Measurements from ENCODE around the gene C9orf78.
A peak's percentile ranks its signal among the peaks of the same experiment; 100 is the strongest.
"Not testable (repeated sequence)": the region's sequence is repeated elsewhere in the genome, so short reads cannot be mapped to it uniquely, and the experiment has no call there.

Gene C9orf78

GRCh38 chr9:129809346-129809745, 25.7 kb downstream of the C9orf78 start:
- no peak for DNase-seq

GRCh38 chr9:129806061-129806460, 29.0 kb downstream of the C9orf78 start:
- no peak for DNase-seq

DNA sequence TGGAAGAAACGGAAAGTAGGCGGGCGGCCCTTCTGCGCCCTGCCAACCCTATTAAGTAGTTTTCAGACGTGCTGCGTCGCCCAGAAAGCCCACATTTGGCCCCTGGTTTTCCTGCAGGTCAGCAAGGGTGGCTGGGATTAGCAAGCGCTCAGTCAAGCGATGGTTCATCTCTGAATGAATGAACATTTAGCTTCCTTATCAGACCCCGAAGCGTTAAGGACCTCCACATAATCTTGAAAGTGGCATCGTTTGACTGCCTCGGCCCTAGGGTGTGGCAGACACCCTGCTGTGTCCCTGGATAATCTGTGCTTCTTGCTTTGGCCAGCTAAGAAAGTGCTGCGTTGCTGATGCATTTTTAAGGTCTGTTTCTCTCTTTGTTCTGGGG, 31.4 kb downstream of the C9orf78 start:
- no peak for DNase-seq

GRCh38 chr9:129802833-129803675, 32.0 kb downstream of the C9orf78 start, which contains the start of gene TOR1B:
TSS of gene TOR1B (plus strand) at chr9:129803184. CDS start at chr9:129803213, 29 bp downstream.
- DNase-seq, result peak; percentile 35 to 49

GRCh38 chr9:129801504-129801903, 33.6 kb downstream of the C9orf78 start:
- no peak for DNase-seq

- no peak for DNase-seq
Observed at GRCh38 chr9:129798973-129799372, 36.1 kb downstream of the C9orf78 start.

GRCh38 chr9:129796029-129796428, 39.0 kb downstream of the C9orf78 start:
- not testable (repeated sequence) for DNase-seq

DNA sequence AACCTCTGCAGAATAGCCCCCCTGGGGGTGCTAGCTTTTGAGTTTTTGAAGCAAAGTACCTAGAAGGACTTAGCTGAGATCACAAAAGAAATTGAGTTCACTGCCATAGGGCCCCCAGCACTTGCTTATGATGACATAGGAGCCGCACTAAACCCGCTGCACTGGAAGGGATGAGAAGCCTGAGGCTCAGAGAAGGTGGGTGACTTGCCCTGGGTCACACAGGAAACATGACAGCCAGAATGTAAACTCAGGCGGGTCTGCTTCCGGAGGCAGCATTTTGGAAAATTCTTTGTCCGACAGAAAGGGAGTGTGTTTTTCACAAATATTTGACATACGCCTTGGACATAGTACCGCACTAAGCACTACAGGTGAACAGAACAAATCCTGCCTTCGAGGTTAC, 40.5 kb downstream of the C9orf78 start:
- DNase-seq, result no peak

DNA sequence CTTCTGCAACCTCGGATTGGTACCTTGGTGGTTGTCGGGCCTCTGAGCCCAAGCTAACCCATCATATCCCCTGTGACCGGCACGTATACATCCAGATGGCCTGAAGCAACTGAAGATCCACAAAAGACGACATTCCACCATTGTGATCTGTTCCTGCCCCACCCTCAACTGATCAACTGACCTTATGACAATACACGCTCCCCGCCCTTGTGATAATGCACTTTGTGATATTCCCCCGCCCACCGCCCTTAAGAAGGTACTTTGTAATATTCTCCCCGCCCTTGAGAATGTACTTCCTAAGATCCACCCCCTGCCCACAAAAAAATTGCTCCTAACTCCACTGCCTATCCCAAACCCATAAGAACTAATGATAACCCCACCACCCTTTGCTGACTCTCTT, 48.6 kb downstream of the C9orf78 start:
- DNase-seq, result no peak

- no peak for DNase-seq
Observed at GRCh38 chr9:129785866-129786265, 49.2 kb downstream of the C9orf78 start.

- not testable (repeated sequence) for DNase-seq
Observed at GRCh38 chr9:129784970-129785369, 50.1 kb downstream of the C9orf78 start.

DNA sequence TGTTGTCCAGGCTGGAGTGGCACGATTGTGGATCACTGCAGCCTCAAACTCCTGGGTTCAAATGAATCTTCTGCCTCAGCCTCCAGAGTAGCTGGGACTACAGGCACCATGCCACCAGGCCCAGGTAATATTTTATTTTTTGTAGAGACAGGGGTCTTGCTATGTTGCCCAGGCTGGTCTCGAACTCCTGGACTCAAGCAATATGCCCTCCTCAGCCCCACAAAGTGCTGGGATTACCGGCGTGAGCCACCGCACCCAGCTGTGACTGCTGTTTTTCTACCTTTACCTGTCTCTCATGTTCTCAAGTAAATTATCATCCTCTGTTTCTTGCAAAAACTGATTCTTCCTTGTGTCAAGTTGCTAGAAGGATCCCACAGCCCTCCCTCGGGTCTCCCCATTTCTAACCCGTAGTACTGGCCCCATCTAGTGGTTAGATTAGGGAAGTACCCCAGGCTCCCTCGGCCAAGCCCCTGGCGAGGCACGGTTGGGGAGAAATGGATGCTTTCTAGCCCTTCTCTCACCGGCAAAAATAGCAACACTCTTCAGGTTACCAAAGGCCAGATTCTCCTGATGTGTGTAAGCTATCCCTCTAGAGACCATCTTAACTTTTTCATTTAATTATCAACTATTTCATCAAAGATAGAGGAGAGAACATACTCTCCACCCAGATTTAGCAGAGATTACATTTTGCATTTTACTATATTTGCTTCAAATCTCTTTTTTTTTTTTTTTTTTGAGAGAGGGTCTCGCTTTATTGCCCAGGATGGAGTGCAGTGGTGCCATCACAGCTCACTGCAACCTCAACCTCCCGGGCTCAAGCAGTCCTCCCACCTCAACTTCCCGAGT, 51.3 kb downstream of the C9orf78 start:
- no peak for DNase-seq

DNA sequence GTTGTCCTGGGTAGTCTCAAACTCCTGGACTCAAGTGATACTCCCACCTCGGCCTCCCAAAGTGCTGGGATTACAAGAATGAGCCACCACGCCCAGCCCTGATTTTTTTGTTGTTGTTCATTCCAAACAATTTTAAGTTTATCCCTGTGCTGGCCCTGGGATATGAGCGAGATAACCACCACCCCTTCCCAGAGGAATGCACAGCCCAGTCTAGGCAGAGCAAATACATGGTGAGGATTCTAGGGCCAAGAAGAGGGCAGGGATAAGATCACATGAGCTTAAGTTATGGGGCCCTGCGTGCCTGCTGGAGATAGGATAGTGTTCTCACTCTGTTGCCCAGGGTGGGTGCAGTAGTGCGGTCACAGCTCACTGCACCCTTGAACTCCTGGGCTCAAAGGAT, 53.1 kb downstream of the C9orf78 start:
- no peak for DNase-seq

- DNase-seq, result no peak
Observed at GRCh38 chr9:129781131-129781530, 53.9 kb downstream of the C9orf78 start.

DNA sequence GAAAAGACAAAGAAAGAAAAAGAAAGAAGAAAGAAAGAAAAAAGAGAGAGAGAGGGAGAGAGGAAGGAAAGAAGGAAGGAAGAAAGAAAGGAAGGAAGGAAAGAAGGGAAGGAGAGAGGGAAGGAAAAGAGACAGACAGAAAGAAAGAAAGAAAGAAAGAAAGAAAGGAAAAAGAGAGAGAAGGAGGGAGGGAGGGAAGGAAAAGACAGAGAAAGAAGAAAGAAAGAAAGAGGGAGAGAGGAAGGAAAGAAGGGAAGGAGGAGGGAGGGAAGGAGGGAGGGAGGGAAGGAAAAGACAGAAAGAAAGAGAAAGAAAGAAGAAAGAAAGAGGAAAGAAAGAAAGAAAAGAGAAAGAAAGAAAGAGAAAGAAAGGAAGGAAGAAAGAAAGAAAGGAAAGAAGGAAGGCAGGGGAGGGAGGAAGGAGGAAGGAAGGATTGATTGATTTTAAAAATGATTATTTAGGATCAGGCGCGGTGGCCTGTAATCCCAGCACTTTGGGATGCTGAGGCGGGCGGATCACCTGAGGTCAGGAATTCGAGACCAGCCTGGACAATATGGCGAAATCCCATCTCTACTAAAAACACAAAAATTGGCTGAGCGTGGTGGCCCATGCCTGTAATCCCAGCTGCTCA, 55.4 kb downstream of the C9orf78 start:
- no peak for DNase-seq

DNA sequence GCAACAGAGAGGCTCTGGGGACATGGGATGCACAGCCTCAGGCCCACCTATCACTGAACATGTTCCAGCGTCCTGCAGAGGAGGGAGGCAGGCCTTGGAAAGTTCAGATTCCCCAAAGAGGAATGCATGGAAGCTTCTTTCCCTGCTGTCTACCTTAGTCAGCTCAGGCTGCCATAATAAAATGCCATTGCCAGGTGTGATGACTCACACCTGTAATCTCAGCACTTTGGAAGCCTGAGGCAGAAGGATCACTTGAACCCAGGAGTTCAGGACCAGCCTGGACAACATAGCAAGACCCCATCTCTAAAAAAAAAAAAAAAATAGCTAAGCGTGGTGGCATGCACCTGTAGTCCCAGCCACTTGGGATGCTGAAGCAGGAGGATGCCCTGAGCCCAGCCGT, 56.6 kb downstream of the C9orf78 start:
- DNase-seq, result no peak

DNA sequence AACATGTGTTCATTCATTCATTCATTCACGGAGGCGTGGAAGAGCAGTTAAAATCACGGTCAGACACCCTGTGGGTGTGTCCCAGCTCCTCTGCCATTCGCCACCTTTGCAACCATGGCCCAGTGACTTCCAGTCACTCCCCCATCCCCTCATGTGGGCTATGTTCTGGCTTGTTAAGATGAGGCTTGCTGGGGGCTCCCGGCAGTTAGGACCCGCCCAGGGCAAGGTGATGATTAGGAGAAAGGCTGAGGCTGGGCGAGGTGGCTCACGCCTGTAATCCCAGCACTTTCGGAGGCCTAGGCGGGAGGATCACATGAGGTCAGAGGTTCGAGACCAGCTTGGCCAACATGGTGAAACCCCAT, 57.3 kb downstream of the C9orf78 start:
- DNase-seq, result no peak

Data from NCI-H187 (cell line).